Measurements from ENCODE around the gene FAM185A.
"Not testable (repeated sequence)": the region's sequence is repeated elsewhere in the genome, so short reads cannot be mapped to it uniquely, and the experiment has no call there.

Gene FAM185A

GRCh38 chr7:102748605-102749444 is at the start of gene FAM185A:
TSS of gene FAM185A (plus strand) at chr7:102748999. CDS start at chr7:102749208, 209 bp downstream.
- not testable (repeated sequence) for H3K36me3 Mint-ChIP-seq (ENCODE audit: low read depth); H3K27me3 Mint-ChIP-seq (ENCODE audit: low read depth); H3K9me3 Mint-ChIP-seq; H3K4me1 Mint-ChIP-seq
- H3K4me3 Mint-ChIP-seq = peak within 1 kb of the TSS; percentile 82 to 90 (median 88)
- H3K27ac Mint-ChIP-seq = peak within 1 kb of the TSS in 2 of 3 experiments; percentile 27 to 47

- H3K27me3 Mint-ChIP-seq (ENCODE audit: low read depth); H3K4me1 Mint-ChIP-seq; H3K27ac Mint-ChIP-seq; H3K4me3 Mint-ChIP-seq; H3K36me3 Mint-ChIP-seq (ENCODE audit: low read depth); H3K9me3 Mint-ChIP-seq: not testable (repeated sequence)
Observed at GRCh38 chr7:102713011-102713690, 35.6 kb upstream of the FAM185A start.

- H3K36me3 Mint-ChIP-seq (ENCODE audit: low read depth); H3K4me3 Mint-ChIP-seq; H3K27ac Mint-ChIP-seq; H3K4me1 Mint-ChIP-seq; H3K9me3 Mint-ChIP-seq; H3K27me3 Mint-ChIP-seq (ENCODE audit: low read depth): not testable (repeated sequence)
Observed at GRCh38 chr7:102713691-102714080, 35.1 kb upstream of the FAM185A start.

DNA sequence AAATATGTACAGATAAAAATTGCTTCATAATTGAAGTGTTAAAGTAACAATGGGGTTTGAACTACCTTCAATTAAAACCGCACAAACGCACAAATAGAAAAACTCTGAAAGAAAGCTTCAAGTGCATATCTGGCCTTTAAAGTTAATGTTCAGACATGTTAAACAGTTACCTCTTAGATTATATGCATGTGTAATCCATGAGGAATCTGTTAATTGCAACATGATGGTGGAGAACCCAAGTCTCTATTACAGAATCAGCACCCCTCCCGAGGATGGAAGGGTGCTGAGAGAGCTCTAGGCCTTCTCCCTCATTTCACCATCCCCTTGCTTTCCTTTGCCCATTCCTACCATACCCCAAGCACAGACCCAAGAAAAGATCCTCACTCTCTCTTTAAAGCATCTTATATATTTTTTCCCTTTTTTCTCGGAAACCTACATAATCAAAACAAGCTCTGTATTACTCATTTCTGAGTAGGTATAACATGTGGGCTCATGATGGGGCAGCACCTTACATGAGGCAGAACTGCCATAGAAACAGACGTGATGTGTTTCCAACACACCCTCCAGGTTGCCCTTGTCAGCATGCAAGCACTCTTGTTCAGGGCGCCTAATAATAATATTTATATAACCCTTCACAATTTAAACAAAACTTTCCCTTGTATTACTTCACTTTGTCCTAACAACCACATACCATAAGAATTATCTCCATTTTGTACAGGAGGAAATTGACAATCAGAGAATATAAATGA is 33.9 kb upstream of the FAM185A start:
- not testable (repeated sequence) for H3K9me3 Mint-ChIP-seq; H3K4me1 Mint-ChIP-seq; H3K27me3 Mint-ChIP-seq (ENCODE audit: low read depth); H3K27ac Mint-ChIP-seq; H3K36me3 Mint-ChIP-seq (ENCODE audit: low read depth); H3K4me3 Mint-ChIP-seq

DNA sequence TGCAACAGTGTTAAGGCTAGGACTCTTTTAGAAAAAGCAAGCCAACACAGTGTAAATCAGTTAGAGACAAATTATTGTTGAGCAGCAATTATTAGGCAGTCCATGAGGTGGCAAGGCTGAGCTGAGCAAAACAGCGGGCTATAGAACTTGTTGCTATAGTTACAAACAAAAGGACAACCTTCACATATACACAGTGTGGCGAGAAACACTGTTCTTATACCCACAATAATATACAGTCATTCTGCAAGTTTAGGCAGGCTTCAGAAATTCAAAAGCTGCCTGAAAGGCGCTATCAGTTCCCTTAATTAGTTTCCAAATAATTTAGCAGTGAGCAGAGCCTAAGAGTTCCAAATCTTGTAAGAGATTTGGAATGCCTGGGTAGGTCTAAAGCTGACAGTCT is 33.1 kb upstream of the FAM185A start:
- H3K9me3 Mint-ChIP-seq; H3K36me3 Mint-ChIP-seq (ENCODE audit: low read depth); H3K27ac Mint-ChIP-seq; H3K27me3 Mint-ChIP-seq (ENCODE audit: low read depth); H3K4me3 Mint-ChIP-seq; H3K4me1 Mint-ChIP-seq: not testable (repeated sequence)

DNA sequence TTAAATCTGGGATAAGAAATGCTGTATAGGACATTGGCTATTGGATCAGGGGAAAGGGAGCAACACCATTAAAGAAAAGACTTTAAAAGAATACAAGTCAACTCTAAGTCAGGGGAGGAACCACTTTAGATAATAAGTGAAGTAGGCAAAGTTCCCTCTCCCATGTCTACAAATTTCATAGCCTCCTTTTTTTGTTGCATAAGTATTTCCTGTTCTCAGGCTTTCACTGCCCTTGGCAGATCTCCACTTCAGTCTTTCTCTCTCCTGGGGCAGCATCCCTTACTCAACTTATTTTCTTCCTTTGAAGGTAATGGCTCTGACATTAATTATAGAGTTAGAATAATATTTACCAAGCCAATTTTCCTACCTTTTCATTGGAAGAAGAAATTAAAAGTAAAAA is 30.3 kb upstream of the FAM185A start:
- H3K4me3 Mint-ChIP-seq; H3K4me1 Mint-ChIP-seq; H3K36me3 Mint-ChIP-seq (ENCODE audit: low read depth); H3K27me3 Mint-ChIP-seq (ENCODE audit: low read depth); H3K9me3 Mint-ChIP-seq: not testable (repeated sequence)
- H3K27ac Mint-ChIP-seq = peak overlapping the region; percentile 7 to 49 (median 18)

GRCh38 chr7:102726170-102726569 is 22.6 kb upstream of the FAM185A start:
- H3K27ac Mint-ChIP-seq; H3K27me3 Mint-ChIP-seq (ENCODE audit: low read depth); H3K4me3 Mint-ChIP-seq; H3K36me3 Mint-ChIP-seq (ENCODE audit: low read depth); H3K4me1 Mint-ChIP-seq: not testable (repeated sequence)
- peaks cover 29% of the 10 kb centered on the region for H3K9me3 Mint-ChIP-seq

DNA sequence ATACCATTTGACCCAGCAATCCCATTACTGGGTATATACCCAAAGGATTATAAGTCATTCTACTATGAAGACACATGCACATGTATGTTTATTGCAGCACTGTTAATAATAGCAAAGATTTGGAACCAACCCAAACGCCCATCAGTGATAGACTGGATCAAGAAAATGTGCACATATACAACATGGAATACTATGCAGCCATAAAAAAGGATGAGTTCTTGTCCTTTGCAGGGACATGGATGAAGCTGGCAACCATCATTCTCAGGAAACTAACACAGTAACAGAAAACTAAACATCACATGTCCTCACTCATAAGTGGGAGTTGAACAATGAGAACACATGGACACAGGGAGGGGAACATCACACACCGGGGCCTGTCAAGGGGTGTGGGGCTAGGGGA is 19.1 kb upstream of the FAM185A start:
- H3K9me3 Mint-ChIP-seq = peaks cover 14% of the 10 kb centered on the region
- H3K27me3 Mint-ChIP-seq (ENCODE audit: low read depth); H3K4me1 Mint-ChIP-seq; H3K36me3 Mint-ChIP-seq (ENCODE audit: low read depth); H3K4me3 Mint-ChIP-seq; H3K27ac Mint-ChIP-seq: not testable (repeated sequence)

DNA sequence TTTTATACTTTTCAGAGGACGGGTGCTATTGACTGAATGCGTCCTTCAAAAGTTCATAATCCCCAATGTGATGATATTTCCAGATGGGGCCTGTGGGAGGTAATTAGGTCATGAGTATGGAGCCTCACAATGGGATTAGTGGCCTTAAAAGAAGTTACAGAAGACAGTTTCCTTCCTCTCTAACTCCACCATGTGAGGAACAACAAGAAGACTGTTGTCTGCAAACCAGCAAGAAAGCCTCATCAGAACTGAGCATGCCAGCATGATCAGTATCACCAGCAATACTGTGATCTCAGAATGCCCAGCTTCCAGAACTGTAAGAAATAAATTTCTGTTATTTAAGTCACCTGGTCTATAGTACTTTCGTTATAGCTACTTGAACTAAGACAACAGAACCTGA is 18.4 kb upstream of the FAM185A start:
- not testable (repeated sequence) for H3K9me3 Mint-ChIP-seq; H3K4me3 Mint-ChIP-seq; H3K27me3 Mint-ChIP-seq (ENCODE audit: low read depth); H3K36me3 Mint-ChIP-seq (ENCODE audit: low read depth); H3K4me1 Mint-ChIP-seq; H3K27ac Mint-ChIP-seq

DNA sequence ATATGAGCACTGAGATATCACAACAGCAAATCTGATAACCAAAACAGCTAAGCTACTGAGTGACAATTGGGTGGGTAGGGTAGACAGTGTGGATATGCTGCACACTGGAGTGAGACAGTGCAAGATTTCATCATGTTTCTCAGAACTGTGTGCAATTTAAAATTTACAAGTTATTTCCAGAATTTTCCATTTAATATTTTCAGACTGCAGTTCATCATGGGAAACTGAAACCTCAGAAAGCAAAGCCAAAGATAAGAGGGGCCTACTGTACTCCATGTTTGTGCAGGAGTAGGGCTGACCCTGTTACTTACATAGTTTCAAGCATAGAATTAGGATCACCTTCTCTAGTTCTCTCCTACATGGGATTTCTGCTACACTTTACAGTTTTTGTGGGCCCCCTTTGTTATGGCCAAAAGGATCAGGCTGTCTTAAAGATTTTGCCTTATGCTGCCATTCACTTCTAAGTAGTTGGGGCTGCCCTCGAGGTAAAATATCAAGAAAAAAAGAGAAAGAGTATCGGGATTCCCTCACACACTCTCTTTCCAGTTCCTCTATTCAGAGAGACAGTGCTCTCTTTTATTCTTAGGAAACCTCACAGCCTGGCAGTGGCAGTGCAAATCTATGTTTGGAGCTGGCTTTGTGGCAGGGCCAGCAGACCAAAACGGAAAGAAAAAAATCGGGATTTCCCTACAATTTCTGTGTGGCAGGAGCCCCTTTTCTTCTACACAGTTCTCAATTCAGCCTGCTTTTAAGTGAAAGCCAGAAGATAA is 6.6 kb upstream of the FAM185A start:
- not testable (repeated sequence) for H3K36me3 Mint-ChIP-seq (ENCODE audit: low read depth); H3K27me3 Mint-ChIP-seq (ENCODE audit: low read depth); H3K4me3 Mint-ChIP-seq; H3K9me3 Mint-ChIP-seq
- H3K4me1 Mint-ChIP-seq = peaks cover 13% of the 10 kb centered on the region
- H3K27ac Mint-ChIP-seq = peak overlapping the region in 1 of 3 experiments; percentile 37

GRCh38 chr7:102743861-102744260 is 4.9 kb upstream of the FAM185A start:
- not testable (repeated sequence) for H3K4me3 Mint-ChIP-seq; H3K9me3 Mint-ChIP-seq; H3K27ac Mint-ChIP-seq; H3K27me3 Mint-ChIP-seq (ENCODE audit: low read depth); H3K36me3 Mint-ChIP-seq (ENCODE audit: low read depth)
- peaks cover 18% of the 10 kb centered on the region for H3K4me1 Mint-ChIP-seq

DNA sequence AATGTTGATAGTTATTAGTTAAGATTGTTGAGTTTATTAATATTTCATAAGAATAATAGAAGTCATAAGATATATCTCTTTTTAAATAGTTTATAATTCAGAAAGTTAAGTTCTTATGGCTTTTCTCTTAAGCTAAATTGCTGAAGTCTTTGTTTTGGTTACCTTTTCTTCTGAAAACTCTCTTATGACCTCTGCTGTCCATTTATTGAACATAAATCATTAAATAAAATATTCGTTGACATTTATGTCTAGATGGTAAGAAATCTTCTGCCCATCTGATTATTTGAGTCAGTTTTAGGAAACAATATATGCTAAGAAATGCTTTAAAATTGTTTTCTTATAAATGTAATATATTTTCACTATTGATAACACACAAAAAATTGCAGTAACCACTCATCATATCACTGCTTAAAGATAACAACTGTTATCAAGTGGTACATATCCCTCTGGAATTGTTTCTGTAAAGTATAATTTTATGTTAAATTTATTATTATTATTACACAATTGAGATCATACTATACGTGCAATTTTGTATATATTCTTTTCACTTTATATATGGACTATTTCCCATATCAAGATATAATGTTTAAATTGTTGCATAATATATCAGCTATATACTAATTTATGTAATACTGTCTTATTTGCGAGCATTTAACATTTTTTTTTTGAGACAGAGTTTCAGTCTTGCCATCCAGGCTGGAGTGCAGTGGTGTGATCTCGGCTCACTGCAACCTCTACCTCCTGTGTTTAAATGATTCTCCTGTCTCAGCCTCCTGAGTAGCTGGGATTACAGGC is 3.1 kb upstream of the FAM185A start:
- not testable (repeated sequence) for H3K27ac Mint-ChIP-seq; H3K36me3 Mint-ChIP-seq (ENCODE audit: low read depth); H3K9me3 Mint-ChIP-seq; H3K27me3 Mint-ChIP-seq (ENCODE audit: low read depth); H3K4me3 Mint-ChIP-seq
- H3K4me1 Mint-ChIP-seq = peaks cover 23% of the 10 kb centered on the region

DNA sequence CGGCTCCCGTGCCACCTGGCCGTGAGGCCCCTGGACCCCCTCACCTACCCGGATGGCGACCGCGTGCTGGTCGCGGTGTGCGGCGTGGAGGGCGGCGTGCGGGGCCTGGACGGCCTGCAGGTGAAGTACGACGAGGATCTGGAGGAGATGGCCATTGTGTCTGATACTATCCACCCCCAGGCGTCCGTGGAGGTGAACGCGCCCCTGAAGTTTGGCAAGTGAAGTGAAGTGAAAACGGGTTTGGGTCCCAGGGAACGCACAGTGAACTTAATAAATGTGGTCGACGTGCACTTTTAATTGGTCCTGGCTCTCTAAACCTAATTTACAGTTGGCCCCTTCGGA is 617 bp downstream of the FAM185A start:
- not testable (repeated sequence) for H3K4me1 Mint-ChIP-seq; H3K27me3 Mint-ChIP-seq (ENCODE audit: low read depth); H3K36me3 Mint-ChIP-seq (ENCODE audit: low read depth); H3K9me3 Mint-ChIP-seq
- peak overlapping the region; percentile 82 to 88 (median 86) for H3K4me3 Mint-ChIP-seq
- peak overlapping the region in 1 of 3 experiments; percentile 27 for H3K27ac Mint-ChIP-seq
